Measurements from ENCODE around the gene KLHL26.

The KLHL26 gene

GRCh38 chr19:18604820-18605159 is 32.0 kb upstream of the KLHL26 start:
- Histone ChIP-seq H3K4me3 (ENCODE audit: low read length, poor library complexity, severe bottlenecking) (no peak overlapping the region), H3K9me3 (ENCODE audit: insufficient read depth, low read depth, low read length) (no peaks in the 10 kb centered on the region), H3K79me2 (ENCODE audit: insufficient read depth, low read length) (no peaks in the 10 kb centered on the region), H3K9ac (ENCODE audit: low read depth, low read length, poor library complexity, severe bottlenecking) (no peak overlapping the region), H2AFZ (ENCODE audit: low read length) (no peak overlapping the region), H3K27me3 (ENCODE audit: insufficient read depth, low read length, poor library complexity, severe bottlenecking) (no peaks in the 10 kb centered on the region), H3K4me2 (ENCODE audit: low read depth, low read length, poor library complexity, severe bottlenecking) (no peak overlapping the region), H3F3A (ENCODE audit: low read depth) (no peaks in the 10 kb centered on the region), H3K36me3 (ENCODE audit: insufficient read depth, low read length) (no peaks in the 10 kb centered on the region), H4K20me1 (ENCODE audit: insufficient read depth, low read length, poor library complexity, severe bottlenecking) (no peaks in the 10 kb centered on the region), H3K9me2 (replicated peaks; ENCODE audit: low read depth, low read length) (no peaks in the 10 kb centered on the region), H3K4me1 (ENCODE audit: insufficient read depth, low read length, poor library complexity, severe bottlenecking) (no peaks in the 10 kb centered on the region)
- no peak for TF ChIP-seq EZH2phosphoT487 (IDR thresholded peaks at IDR 0.05; ENCODE audit: borderline replicate concordance)
- no peak for TF ChIP-seq CTCF (conservative IDR thresholded peaks at IDR 0.05; ENCODE audit: low read length)

- H3K27me3 ChIP-seq (ENCODE audit: insufficient read depth, low read length, poor library complexity, severe bottlenecking) = no peaks in the 10 kb centered on the region
Measured at GRCh38 chr19:18605196-18605545, 31.7 kb upstream of the KLHL26 start.

GRCh38 chr19:18605546-18606280 is 31.1 kb upstream of the KLHL26 start:
- H3F3A ChIP-seq (ENCODE audit: low read depth) = no peaks in the 10 kb centered on the region
- H2AFZ ChIP-seq (ENCODE audit: low read length) = no peak overlapping the region
- H3K9ac ChIP-seq (ENCODE audit: low read depth, low read length, poor library complexity, severe bottlenecking) = no peak overlapping the region
- H3K27me3 ChIP-seq (ENCODE audit: insufficient read depth, low read length, poor library complexity, severe bottlenecking) = no peaks in the 10 kb centered on the region
- no peaks in the 10 kb centered on the region for H3K9me3 ChIP-seq (ENCODE audit: insufficient read depth, low read depth, low read length)
- no peaks in the 10 kb centered on the region for H4K20me1 ChIP-seq (ENCODE audit: insufficient read depth, low read length, poor library complexity, severe bottlenecking)
- H3K9me2 ChIP-seq (replicated peaks; ENCODE audit: low read depth, low read length) = no peaks in the 10 kb centered on the region
- H3K4me2 ChIP-seq (ENCODE audit: low read depth, low read length, poor library complexity, severe bottlenecking) = no peak overlapping the region
- no peaks in the 10 kb centered on the region for H3K36me3 ChIP-seq (ENCODE audit: insufficient read depth, low read length)
- H3K79me2 ChIP-seq (ENCODE audit: insufficient read depth, low read length) = no peaks in the 10 kb centered on the region
- H3K4me1 ChIP-seq (ENCODE audit: insufficient read depth, low read length, poor library complexity, severe bottlenecking) = no peaks in the 10 kb centered on the region
- no peak overlapping the region for H3K4me3 ChIP-seq (ENCODE audit: low read length, poor library complexity, severe bottlenecking)
- TF ChIP-seq EZH2phosphoT487 (IDR thresholded peaks at IDR 0.05; ENCODE audit: borderline replicate concordance) (no peak), CTCF (conservative IDR thresholded peaks at IDR 0.05; ENCODE audit: low read length) (no peak)

More at GRCh38 chr19:18605196-18605545, 31.7 kb upstream of the KLHL26 start:
- Histone ChIP-seq H3K9me2 (replicated peaks; ENCODE audit: low read depth, low read length) (no peaks in the 10 kb centered on the region), H3K9me3 (ENCODE audit: insufficient read depth, low read depth, low read length) (no peaks in the 10 kb centered on the region), H3K79me2 (ENCODE audit: insufficient read depth, low read length) (no peaks in the 10 kb centered on the region), H3F3A (ENCODE audit: low read depth) (no peaks in the 10 kb centered on the region), H3K36me3 (ENCODE audit: insufficient read depth, low read length) (no peaks in the 10 kb centered on the region), H3K4me1 (ENCODE audit: insufficient read depth, low read length, poor library complexity, severe bottlenecking) (no peaks in the 10 kb centered on the region), H3K4me3 (ENCODE audit: low read length, poor library complexity, severe bottlenecking) (no peak overlapping the region), H3K4me2 (ENCODE audit: low read depth, low read length, poor library complexity, severe bottlenecking) (no peak overlapping the region), H4K20me1 (ENCODE audit: insufficient read depth, low read length, poor library complexity, severe bottlenecking) (no peaks in the 10 kb centered on the region), H3K9ac (ENCODE audit: low read depth, low read length, poor library complexity, severe bottlenecking) (no peak overlapping the region), H2AFZ (ENCODE audit: low read length) (no peak overlapping the region)
- TF ChIP-seq EZH2phosphoT487 (IDR thresholded peaks at IDR 0.05; ENCODE audit: borderline replicate concordance) (no peak), CTCF (conservative IDR thresholded peaks at IDR 0.05; ENCODE audit: low read length) (no peak)

All from Loucy (cell line).